Retina (tissue), 1 donor: Measurements from ENCODE around the gene PGM5.

Experiments used
- DNase-seq: peaks from one replicate; pipeline ENCODE4 v3.0.0-alpha.2; 2016

The PGM5 gene

GRCh38 chr9:68498816-68499215 lies 142.4 kb downstream of the PGM5 start:
- DNase-seq: no peak

GRCh38 chr9:68500457-68501381 lies 144.3 kb downstream of the PGM5 start:
- no peak for DNase-seq

- no peak for DNase-seq
These were observed 145.9 kb downstream of the PGM5 start for GRCh38 chr9:68502279-68502678.

GRCh38 chr9:68505681-68506409 lies 149.4 kb downstream of the PGM5 start:
- no peak for DNase-seq

- DNase-seq: no peak
These were observed 150.1 kb downstream of the PGM5 start for GRCh38 chr9:68506551-68506950.

GRCh38 chr9:68507130-68507805 lies 150.9 kb downstream of the PGM5 start:
- peak; percentile 38 for DNase-seq

GRCh38 chr9:68507806-68508145 lies 151.4 kb downstream of the PGM5 start:
- peak; percentile 32 for DNase-seq

GRCh38 chr9:68508547-68508946 lies 152.1 kb downstream of the PGM5 start:
- peak; percentile 54 for DNase-seq

GRCh38 chr9:68509689-68510088 lies 153.3 kb downstream of the PGM5 start:
- DNase-seq: no peak

GRCh38 chr9:68513385-68513784 lies 157.0 kb downstream of the PGM5 start:
- no peak for DNase-seq

- DNase-seq: no peak
These were observed 157.6 kb downstream of the PGM5 start for GRCh38 chr9:68513981-68514380.

- DNase-seq: no peak
These were observed 159.1 kb downstream of the PGM5 start for GRCh38 chr9:68515326-68516017.

GRCh38 chr9:68522131-68522530 lies 165.7 kb downstream of the PGM5 start:
- no peak for DNase-seq

- DNase-seq: no peak
These were observed 166.5 kb downstream of the PGM5 start for GRCh38 chr9:68522954-68523353.

- no peak for DNase-seq
These were observed 167.0 kb downstream of the PGM5 start for GRCh38 chr9:68523367-68523936.

GRCh38 chr9:68530618-68531017 lies 174.2 kb downstream of the PGM5 start:
- DNase-seq: peak; percentile 40

- DNase-seq: no peak
These were observed 175.7 kb downstream of the PGM5 start for GRCh38 chr9:68532131-68532530.

- no peak for DNase-seq
These were observed 177.3 kb downstream of the PGM5 start for GRCh38 chr9:68533678-68534077.

GRCh38 chr9:68536876-68537615 lies 180.6 kb downstream of the PGM5 start:
- peak; percentile 44 for DNase-seq

- no peak for DNase-seq
These were observed 181.1 kb downstream of the PGM5 start for GRCh38 chr9:68537616-68537880.

- DNase-seq: no peak
These were observed 181.8 kb downstream of the PGM5 start for GRCh38 chr9:68538200-68538599.
